Activated B cell treated with CpG ODN at 0.5 μM for 24 hours (primary cell): ENCODE data around the gene THBS1. TPM values are rescaled to one million over a fixed set of nuclear protein-coding genes. Genes with fewer than 3 reads are reported as not detected.

Experiments
- ATAC-seq: fragments of 200-7000 bp; cut with Tn5 transposase; one replicate; pipeline ENCODE4 v1.10.0; 2021; ENCODE audit warnings: low read depth, mild to moderate bottlenecking, moderate library complexity
- CTCF ChIA-PET: fragments of 350-600 bp; sonication (Branson Sonifier 250); formaldehyde crosslinking; loops from one replicate; lab custom pipeline; 2021; ENCODE audit warnings: antibody characterized with exemption; lab: Charles Lee
- POLR2A ChIA-PET: fragments of 350-600 bp; sonication (Branson Sonifier 250); formaldehyde crosslinking; loops from one replicate; lab custom pipeline; 2021; ENCODE audit warnings: antibody characterized with exemption; lab: Charles Lee
- DNase-seq: peaks from one replicate; pipeline ENCODE4 v3.0.0; 2022
- H3K27ac Mint-ChIP-seq: one replicate; pipeline ENCODE4 v1.8.0; 2020; ENCODE audit warnings: mixed read lengths
- H3K27me3 Mint-ChIP-seq: one replicate; pipeline ENCODE4 v1.8.0; 2021; ENCODE audit warnings: mixed read lengths
- H3K36me3 Mint-ChIP-seq: one replicate; pipeline ENCODE4 v1.8.0; 2021; ENCODE audit warnings: low read depth, mixed read lengths
- H3K4me1 Mint-ChIP-seq: one replicate; pipeline ENCODE4 v1.8.0; 2021; ENCODE audit warnings: mixed read lengths
- H3K4me3 Mint-ChIP-seq: one replicate; pipeline ENCODE4 v1.8.0; 2020; ENCODE audit warnings: mild to moderate bottlenecking, mixed read lengths
- H3K9me3 Mint-ChIP-seq: one replicate; pipeline ENCODE4 v1.8.0; 2020; ENCODE audit warnings: mixed read lengths
- intact Hi-C: fragments of 100-400 bp; cut with micrococcal nuclease; formaldehyde crosslinking; loops from one replicate; pipeline ENCODE4 v1.15.1; 2024
- total RNA-seq: library from RNA; stranded (reverse); gene quantifications from 2 replicates; pipeline ENCODE4 v1.2.3, GENCODE V29; 2022
- TF ChIP-seq, protein P1 (sequence below): fragments of 200-600 bp; IDR thresholded peaks from one replicate; pipeline ENCODE4 v1.8.0; 2022; ENCODE audit warnings: antibody characterized with exemption, mild to moderate bottlenecking

Gene THBS1
- total RNA-seq, 1 donor from 2014 or later = 1.7 TPM

GRCh38 chr15:39591896-39592315 lies 11.0 kb downstream of the THBS1 start:
- Mint-ChIP-seq H3K4me1 (no peaks in the 10 kb centered on the region), H3K36me3 (no peaks in the 10 kb centered on the region), H3K27me3 (no peaks in the 10 kb centered on the region), H3K27ac (no peak overlapping the region), H3K9me3 (no peaks in the 10 kb centered on the region), H3K4me3 (no peak overlapping the region)
- ChIA-PET POLR2A (no interaction called here), CTCF (no interaction called here)
- TF ChIP-seq, protein P1, sequence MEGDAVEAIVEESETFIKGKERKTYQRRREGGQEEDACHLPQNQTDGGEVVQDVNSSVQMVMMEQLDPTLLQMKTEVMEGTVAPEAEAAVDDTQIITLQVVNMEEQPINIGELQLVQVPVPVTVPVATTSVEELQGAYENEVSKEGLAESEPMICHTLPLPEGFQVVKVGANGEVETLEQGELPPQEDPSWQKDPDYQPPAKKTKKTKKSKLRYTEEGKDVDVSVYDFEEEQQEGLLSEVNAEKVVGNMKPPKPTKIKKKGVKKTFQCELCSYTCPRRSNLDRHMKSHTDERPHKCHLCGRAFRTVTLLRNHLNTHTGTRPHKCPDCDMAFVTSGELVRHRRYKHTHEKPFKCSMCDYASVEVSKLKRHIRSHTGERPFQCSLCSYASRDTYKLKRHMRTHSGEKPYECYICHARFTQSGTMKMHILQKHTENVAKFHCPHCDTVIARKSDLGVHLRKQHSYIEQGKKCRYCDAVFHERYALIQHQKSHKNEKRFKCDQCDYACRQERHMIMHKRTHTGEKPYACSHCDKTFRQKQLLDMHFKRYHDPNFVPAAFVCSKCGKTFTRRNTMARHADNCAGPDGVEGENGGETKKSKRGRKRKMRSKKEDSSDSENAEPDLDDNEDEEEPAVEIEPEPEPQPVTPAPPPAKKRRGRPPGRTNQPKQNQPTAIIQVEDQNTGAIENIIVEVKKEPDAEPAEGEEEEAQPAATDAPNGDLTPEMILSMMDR = no peak
- intact Hi-C loops = no loop called here
- ATAC-seq = no peak
- no peak for DNase-seq

DNA sequence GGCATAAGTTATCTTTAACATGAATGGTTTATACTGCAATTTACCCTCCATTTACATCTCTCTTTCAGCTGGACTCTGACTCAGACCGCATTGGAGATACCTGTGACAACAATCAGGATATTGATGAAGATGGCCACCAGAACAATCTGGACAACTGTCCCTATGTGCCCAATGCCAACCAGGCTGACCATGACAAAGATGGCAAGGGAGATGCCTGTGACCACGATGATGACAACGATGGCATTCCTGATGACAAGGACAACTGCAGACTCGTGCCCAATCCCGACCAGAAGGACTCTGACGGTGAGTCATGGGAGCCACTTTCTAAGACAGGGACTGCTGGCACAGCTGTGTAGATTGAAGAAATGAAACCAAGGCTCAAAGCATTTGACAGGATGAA lies 11.6 kb downstream of the THBS1 start:
- intact Hi-C loops = no loop called here

GRCh38 chr15:39593071-39593655 lies 12.3 kb downstream of the THBS1 start:
- Mint-ChIP-seq H3K27me3 (no peaks in the 10 kb centered on the region), H3K36me3 (no peaks in the 10 kb centered on the region), H3K4me3 (no peak overlapping the region), H3K4me1 (no peaks in the 10 kb centered on the region), H3K27ac (no peak overlapping the region), H3K9me3 (no peaks in the 10 kb centered on the region)
- TF ChIP-seq, protein P1 = no peak
- ChIA-PET POLR2A (no interaction called here), CTCF (no interaction called here)
- intact Hi-C loops = no loop called here
- DNase-seq = no peak
- no peak for ATAC-seq

More for the DNA sequence above, 11.6 kb downstream of the THBS1 start:
- H3K4me1 Mint-ChIP-seq = no peaks in the 10 kb centered on the region
- ChIA-PET POLR2A (no interaction called here), CTCF (no interaction called here)
- no peak overlapping the region for H3K27ac Mint-ChIP-seq
- ATAC-seq = no peak
- no peaks in the 10 kb centered on the region for H3K27me3 Mint-ChIP-seq
- no peaks in the 10 kb centered on the region for H3K9me3 Mint-ChIP-seq
- no peak overlapping the region for H3K4me3 Mint-ChIP-seq
- TF ChIP-seq, protein P1 = no peak
- no peaks in the 10 kb centered on the region for H3K36me3 Mint-ChIP-seq
- no peak for DNase-seq

DNA sequence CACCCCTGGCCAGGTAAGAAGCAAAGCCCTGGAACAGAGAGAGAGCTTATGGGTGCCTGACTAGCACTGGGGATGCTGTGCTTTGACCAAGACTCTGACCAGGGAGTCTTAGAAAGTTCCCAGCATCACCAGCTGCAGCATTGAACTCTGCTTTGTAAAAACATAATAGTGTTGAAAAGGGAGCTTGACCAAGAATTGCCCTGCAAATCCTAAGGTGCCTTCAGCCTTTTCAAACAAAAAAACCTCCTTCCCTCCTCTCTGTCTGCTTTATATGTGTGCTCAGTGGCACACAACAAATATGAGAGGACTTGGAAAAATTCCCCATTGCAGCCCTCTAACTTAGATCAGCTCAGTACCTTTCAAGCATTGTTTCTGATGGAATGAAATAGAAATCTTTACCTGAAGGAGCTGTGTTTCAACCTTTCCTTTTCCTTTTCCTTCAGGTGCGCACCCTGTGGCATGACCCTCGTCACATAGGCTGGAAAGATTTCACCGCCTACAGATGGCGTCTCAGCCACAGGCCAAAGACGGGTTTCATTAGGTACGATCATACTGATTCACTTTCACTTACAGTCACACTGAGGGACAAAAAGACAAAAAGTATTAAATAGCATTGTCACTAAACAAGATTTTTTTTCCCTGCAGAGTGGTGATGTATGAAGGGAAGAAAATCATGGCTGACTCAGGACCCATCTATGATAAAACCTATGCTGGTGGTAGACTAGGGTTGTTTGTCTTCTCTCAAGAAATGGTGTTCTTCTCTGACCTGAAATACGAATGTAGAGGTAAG lies 13.0 kb downstream of the THBS1 start:
- H3K4me1 Mint-ChIP-seq = no peaks in the 10 kb centered on the region
- H3K27me3 Mint-ChIP-seq = peaks cover 1% of the 10 kb centered on the region
- ATAC-seq (no peak), DNase-seq (no peak)
- no peaks in the 10 kb centered on the region for H3K36me3 Mint-ChIP-seq
- H3K27ac Mint-ChIP-seq = no peak overlapping the region
- ChIA-PET CTCF (no interaction called here), POLR2A (no interaction called here)
- intact Hi-C loops = no loop called here
- H3K4me3 Mint-ChIP-seq = no peak overlapping the region
- TF ChIP-seq, protein P1 = no peak
- no peaks in the 10 kb centered on the region for H3K9me3 Mint-ChIP-seq

DNA sequence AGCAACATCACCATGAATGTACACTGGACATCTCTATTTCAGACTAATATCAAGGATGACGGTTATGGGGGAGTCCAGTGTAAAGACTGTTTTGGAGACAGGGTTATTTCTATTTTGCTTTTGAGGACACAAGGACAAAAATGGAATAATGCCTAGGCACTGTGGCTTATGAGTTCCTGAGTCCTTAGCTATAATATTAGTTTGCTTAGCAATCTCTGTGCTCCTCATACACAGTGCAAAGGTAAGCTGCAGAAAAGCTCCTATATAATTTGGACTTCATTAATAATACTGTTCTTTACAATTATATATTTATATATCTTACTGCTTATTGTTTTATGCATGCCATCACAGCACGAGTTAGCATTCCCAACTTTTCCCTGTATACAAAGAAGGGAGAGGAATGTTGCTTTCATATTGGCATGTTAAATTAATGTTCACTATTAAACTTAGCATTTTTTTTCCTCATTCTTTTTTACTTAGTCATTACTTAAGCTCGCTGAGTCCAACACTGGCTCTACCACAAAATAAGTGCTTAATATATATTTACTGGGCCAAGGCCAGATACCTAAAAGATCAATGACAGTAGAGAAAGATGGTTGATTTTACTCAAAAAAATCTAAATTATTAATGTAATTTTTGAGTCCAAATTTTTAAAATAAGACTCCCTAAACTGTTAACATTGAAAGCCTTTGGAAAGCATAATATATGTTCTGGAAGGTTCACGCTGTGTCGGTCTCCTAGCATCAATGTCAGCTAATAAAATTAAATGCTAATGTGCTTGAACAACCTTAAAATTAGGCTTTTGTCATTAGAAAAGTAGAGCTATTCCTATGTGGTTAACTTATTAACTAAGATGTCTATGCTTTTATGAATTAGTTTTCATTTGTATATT lies 13.8 kb downstream of the THBS1 start:
- TF ChIP-seq, protein P1 = no peak
- no peak overlapping the region for H3K27ac Mint-ChIP-seq
- POLR2A ChIA-PET = no interaction called here
- H3K4me3 Mint-ChIP-seq = no peak overlapping the region
- H3K9me3 Mint-ChIP-seq = no peaks in the 10 kb centered on the region
- CTCF ChIA-PET = no interaction called here
- no peaks in the 10 kb centered on the region for H3K4me1 Mint-ChIP-seq
- DNase-seq = no peak
- intact Hi-C loops = no loop called here
- ATAC-seq = no peak
- H3K36me3 Mint-ChIP-seq = no peaks in the 10 kb centered on the region
- H3K27me3 Mint-ChIP-seq = peaks cover 1% of the 10 kb centered on the region
